ENCODE results near the gene DYNLT4.

DNA sequence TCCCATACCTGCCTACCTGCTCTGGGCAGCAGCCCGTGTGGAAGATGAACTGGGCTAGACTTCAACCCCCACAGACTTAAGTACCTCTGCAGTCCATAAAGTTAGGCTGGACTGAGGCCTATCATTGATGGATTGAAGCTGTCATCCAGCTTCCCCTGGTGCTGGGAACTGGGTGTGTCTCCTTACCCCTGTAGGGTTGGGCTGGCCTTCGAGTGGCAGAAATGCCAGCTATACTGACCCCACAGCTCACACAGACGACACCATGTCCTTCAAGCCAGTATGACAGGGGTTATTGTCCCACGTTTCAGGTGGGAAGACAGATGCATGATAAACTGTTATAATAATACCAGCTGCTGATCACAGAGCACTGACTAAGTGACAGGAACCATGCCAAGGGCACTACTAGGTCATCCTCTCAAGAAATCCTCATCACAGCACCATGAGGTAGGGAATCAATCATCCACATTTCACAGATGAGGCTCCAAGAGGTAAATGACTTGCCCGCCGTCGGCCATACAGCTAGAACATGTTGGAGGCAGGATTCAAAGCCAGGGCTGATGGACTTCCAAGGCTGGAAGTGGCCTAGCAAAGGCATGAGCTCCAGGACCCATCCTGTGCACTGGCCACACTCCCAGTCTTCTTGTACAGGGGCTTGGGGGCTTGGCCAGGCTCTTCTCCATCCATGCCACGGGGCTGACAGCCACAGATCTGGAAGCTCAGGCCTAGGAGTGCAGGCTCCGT lies 18.9 kb downstream of the DYNLT4 start, which contains the start of gene BEST4:
- no peak for TF ChIP-seq POLR2A (IDR thresholded peaks at IDR 0.05)
- TF ChIP-seq, protein P1, sequence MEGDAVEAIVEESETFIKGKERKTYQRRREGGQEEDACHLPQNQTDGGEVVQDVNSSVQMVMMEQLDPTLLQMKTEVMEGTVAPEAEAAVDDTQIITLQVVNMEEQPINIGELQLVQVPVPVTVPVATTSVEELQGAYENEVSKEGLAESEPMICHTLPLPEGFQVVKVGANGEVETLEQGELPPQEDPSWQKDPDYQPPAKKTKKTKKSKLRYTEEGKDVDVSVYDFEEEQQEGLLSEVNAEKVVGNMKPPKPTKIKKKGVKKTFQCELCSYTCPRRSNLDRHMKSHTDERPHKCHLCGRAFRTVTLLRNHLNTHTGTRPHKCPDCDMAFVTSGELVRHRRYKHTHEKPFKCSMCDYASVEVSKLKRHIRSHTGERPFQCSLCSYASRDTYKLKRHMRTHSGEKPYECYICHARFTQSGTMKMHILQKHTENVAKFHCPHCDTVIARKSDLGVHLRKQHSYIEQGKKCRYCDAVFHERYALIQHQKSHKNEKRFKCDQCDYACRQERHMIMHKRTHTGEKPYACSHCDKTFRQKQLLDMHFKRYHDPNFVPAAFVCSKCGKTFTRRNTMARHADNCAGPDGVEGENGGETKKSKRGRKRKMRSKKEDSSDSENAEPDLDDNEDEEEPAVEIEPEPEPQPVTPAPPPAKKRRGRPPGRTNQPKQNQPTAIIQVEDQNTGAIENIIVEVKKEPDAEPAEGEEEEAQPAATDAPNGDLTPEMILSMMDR (IDR thresholded peaks at IDR 0.05): no peak

Measured in adrenal gland (tissue), 5 donors.